Activated CD8-positive, alpha-beta T cell treated with anti-CD3 and anti-CD28 coated beads for 36 hours (primary cell): ENCODE data around the gene ACTMAP. TPM values are rescaled to one million over a fixed set of nuclear protein-coding genes. Genes with fewer than 3 reads are reported as not detected.
"Not testable (repeated sequence)": the region's sequence is repeated elsewhere in the genome, so short reads cannot be mapped to it uniquely, and the experiment has no call there.

ENCODE experiments used
- ATAC-seq: fragments of 200-7000 bp; cut with Tn5 transposase; one replicate; pipeline ENCODE4 v1.10.0; 2021; ENCODE audit warnings: mild to moderate bottlenecking, moderate library complexity
- CTCF ChIA-PET: fragments of 350-600 bp; sonication (Branson Sonifier 250); formaldehyde crosslinking; loops from one replicate; lab custom pipeline; 2021; ENCODE audit warnings: antibody characterized with exemption; lab: Charles Lee
- POLR2A ChIA-PET: fragments of 350-600 bp; sonication (Branson Sonifier 250); formaldehyde crosslinking; loops from one replicate; lab custom pipeline; 2021; ENCODE audit warnings: antibody characterized with exemption; lab: Charles Lee
- DNase-seq: peaks from one replicate; pipeline ENCODE4 v3.0.0-alpha.2; 2020
- H3K27ac Mint-ChIP-seq: one replicate; pipeline ENCODE4 v1.8.0; 2021; ENCODE audit warnings: mild to moderate bottlenecking, mixed read lengths
- H3K27me3 Mint-ChIP-seq: one replicate; pipeline ENCODE4 v1.8.0; 2021; ENCODE audit warnings: mixed read lengths
- H3K36me3 Mint-ChIP-seq: one replicate; pipeline ENCODE4 v1.8.0; 2021; ENCODE audit warnings: low read depth, mixed read lengths
- H3K4me1 Mint-ChIP-seq: one replicate; pipeline ENCODE4 v1.8.0; 2021; ENCODE audit warnings: low read depth, mixed read lengths
- H3K4me3 Mint-ChIP-seq: one replicate; pipeline ENCODE4 v1.8.0; 2021; ENCODE audit warnings: mild to moderate bottlenecking, moderate library complexity, mixed read lengths
- H3K9me3 Mint-ChIP-seq: one replicate; pipeline ENCODE4 v1.8.0; 2021; ENCODE audit warnings: mixed read lengths
- CTCF ChIP-seq: fragments of 200-600 bp; IDR thresholded peaks from one replicate; pipeline ENCODE4 v1.8.0; 2022; ENCODE audit warnings: antibody characterized with exemption, mild to moderate bottlenecking
- intact Hi-C: fragments of 100-400 bp; cut with micrococcal nuclease; formaldehyde crosslinking; loops from one replicate; pipeline ENCODE4 v1.10.0; 2022
- total RNA-seq, 2 experiments: library from RNA; stranded (reverse); gene quantifications; one replicate each; pipeline ENCODE4 v1.2.3, GENCODE V29; 2021

Gene ACTMAP
- total RNA-seq, 2 experiments from 2014 or later: 12.8 to 14.2 TPM

DNA sequence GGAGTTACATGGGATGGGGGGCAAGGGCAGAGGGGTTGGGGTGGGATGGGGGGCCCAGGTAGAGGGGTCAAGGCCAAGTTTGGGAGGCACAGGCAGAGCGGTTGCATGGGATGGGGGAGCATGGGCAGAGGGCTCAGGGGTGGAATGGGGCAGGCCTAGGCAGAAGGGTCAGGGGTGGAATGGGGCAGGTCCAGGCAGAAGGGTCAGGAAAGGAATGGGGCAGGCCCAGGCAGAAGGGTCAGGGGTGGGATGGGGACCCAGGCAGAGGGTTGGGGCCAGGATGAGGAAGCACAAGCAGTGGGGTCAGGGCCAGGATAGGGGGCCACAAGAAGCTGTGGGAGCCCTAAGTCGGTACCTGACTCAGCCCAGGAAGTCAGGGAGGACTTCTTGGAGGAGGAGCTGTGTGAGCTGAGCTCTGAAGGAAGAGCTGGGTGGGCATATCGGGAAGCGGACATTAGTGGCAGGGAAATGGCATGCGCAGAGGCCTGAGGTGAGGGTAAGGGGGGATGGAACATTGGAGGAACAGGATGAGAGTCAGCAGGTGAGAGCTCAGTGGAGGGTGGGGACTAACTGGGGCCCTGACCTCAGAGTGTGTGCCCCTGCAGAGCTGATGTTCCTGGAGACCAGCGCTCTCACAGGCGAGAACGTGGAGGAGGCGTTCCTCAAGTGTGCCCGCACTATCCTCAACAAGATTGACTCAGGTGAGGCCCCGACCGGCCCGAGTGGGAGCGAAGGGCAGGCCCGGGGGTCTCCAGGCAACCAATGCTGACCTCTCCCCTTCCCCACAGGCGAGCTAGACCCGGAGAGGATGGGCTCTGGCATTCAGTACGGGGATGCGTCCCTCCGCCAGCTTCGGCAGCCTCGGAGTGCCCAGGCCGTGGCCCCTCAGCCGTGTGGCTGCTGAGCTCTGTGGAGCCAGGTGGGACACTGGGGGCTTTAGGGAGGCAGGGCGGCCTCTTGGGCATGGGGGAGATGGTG, 36.1 kb upstream of the ACTMAP start:
- peaks cover 14% of the 10 kb centered on the region for H3K4me1 Mint-ChIP-seq
- no peaks in the 10 kb centered on the region for H3K9me3 Mint-ChIP-seq
- no peak for TF ChIP-seq CTCF
- no peaks in the 10 kb centered on the region for H3K27me3 Mint-ChIP-seq
- CTCF ChIA-PET: interaction anchor here (1.2 kb wide), 1 partner anchor 9 kb away, joined by 4 read pairs; the partner anchor contains the start of gene RAB4B
- DNase-seq: no peak
- intact Hi-C loops: no loop called here
- ATAC-seq: no peak
- no peak overlapping the region for H3K4me3 Mint-ChIP-seq
- peaks cover 27% of the 10 kb centered on the region for H3K36me3 Mint-ChIP-seq
- H3K27ac Mint-ChIP-seq: peak overlapping the region; percentile 3
- POLR2A ChIA-PET: interaction anchor here (1.2 to 2.5 kb wide), 2 partner anchors 8 to 11 kb away, joined by 3 to 6 read pairs; partner anchors contain the start of gene RAB4B

- Mint-ChIP-seq H3K9me3 (no peaks in the 10 kb centered on the region), H3K36me3 (peaks cover 27% of the 10 kb centered on the region), H3K4me1 (peaks cover 17% of the 10 kb centered on the region), H3K4me3 (no peak overlapping the region), H3K27ac (peak overlapping the region; percentile 64), H3K27me3 (no peaks in the 10 kb centered on the region)
- intact Hi-C loops: no loop called here
- TF ChIP-seq CTCF: no peak
- DNase-seq (no peak), ATAC-seq (peak; percentile 64)
- CTCF ChIA-PET: no interaction called here
- POLR2A ChIA-PET: interaction anchor here (2.5 kb wide), 1 partner anchor 12 kb away, joined by 6 read pairs; no protein-coding TSS in a partner anchor
These were observed 35.2 kb upstream of the ACTMAP start for GRCh38 chr19:40785526-40785925.

- H3K27ac Mint-ChIP-seq, DNase-seq, intact Hi-C loops, H3K9me3 Mint-ChIP-seq, POLR2A ChIA-PET, ATAC-seq, H3K27me3 Mint-ChIP-seq, H3K4me3 Mint-ChIP-seq: not testable (repeated sequence)
- Mint-ChIP-seq H3K36me3 (peaks cover 25% of the 10 kb centered on the region), H3K4me1 (peaks cover 24% of the 10 kb centered on the region)
- CTCF ChIA-PET: interaction anchor here (1.1 kb wide), 1 partner anchor 23 kb away, joined by 3 read pairs; no protein-coding TSS in a partner anchor
These were observed 33.9 kb upstream of the ACTMAP start for GRCh38 chr19:40784146-40784545.

DNA sequence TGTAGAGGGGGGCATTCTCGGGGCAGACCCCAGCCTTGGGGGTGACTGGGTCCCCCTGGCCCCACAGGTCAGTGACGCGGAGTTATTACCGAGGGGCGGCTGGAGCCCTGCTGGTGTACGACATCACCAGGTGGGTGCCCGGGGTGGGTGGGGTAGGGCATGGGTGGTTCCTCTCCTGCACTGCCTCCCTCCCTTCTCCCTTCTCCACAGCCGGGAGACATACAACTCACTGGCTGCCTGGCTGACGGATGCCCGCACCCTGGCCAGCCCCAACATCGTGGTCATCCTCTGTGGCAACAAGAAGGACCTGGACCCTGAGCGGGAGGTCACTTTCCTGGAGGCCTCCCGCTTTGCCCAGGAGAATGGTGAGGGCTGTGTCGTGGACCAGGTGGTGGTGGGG, 33.4 kb upstream of the ACTMAP start:
- H3K4me3 Mint-ChIP-seq: no peak overlapping the region
- DNase-seq (no peak), ATAC-seq (no peak)
- H3K27ac Mint-ChIP-seq: no peak overlapping the region
- peaks cover 29% of the 10 kb centered on the region for H3K4me1 Mint-ChIP-seq
- no peaks in the 10 kb centered on the region for H3K9me3 Mint-ChIP-seq
- POLR2A ChIA-PET: no interaction called here
- H3K27me3 Mint-ChIP-seq: no peaks in the 10 kb centered on the region
- TF ChIP-seq CTCF: no peak
- CTCF ChIA-PET: interaction anchor here (1.1 kb wide), 1 partner anchor 23 kb away, joined by 3 read pairs; no protein-coding TSS in a partner anchor
- intact Hi-C loops: no loop called here
- H3K36me3 Mint-ChIP-seq: peaks cover 25% of the 10 kb centered on the region

- no peak for ATAC-seq
- Mint-ChIP-seq H3K36me3 (peaks cover 19% of the 10 kb centered on the region), H3K27ac (peak overlapping the region; percentile 63), H3K27me3 (no peaks in the 10 kb centered on the region), H3K4me1 (peaks cover 44% of the 10 kb centered on the region), H3K4me3 (no peak overlapping the region), H3K9me3 (no peaks in the 10 kb centered on the region)
- intact Hi-C loops: no loop called here
- no peak for DNase-seq
- TF ChIP-seq CTCF: no peak
- ChIA-PET CTCF (no interaction called here), POLR2A (no interaction called here)
These were observed 30.9 kb upstream of the ACTMAP start for GRCh38 chr19:40781140-40781539.
